OCI-LY7 (cell line): Measurements from ENCODE around the gene ALDH1L2. TPM values are rescaled to one million over a fixed set of nuclear protein-coding genes. Genes with fewer than 3 reads are reported as not detected.

Experiments used
- Bru-seq: library from RNA; stranded (reverse); fragments of 400-500 nt; gene quantifications from one replicate; lab custom pipeline; 2021; lab: Mats Ljungman, UMichigan
- BruChase-seq, 2 experiments: library from RNA; stranded (reverse); fragments of 400-500 nt; gene quantifications; one replicate each; lab custom pipeline; 2021; lab: Mats Ljungman, UMichigan
- BruUV-seq: library from RNA; stranded (reverse); fragments of 400-500 nt; replicated peaks from 2 replicates; lab custom pipeline; 2021; lab: Mats Ljungman, UMichigan
- CTCF ChIA-PET: fragments of 300-600 bp; sonication (Branson Sonifier 250); formaldehyde crosslinking; loops from one replicate; lab custom pipeline; 2022; ENCODE audit warnings: antibody characterized with exemption; ENCODE audit not compliant: unreplicated experiment; lab: Charles Lee
- POLR2A ChIA-PET: fragments of 300-600 bp; sonication (Branson Sonifier 250); formaldehyde crosslinking; loops from one replicate; lab custom pipeline; 2022; ENCODE audit warnings: antibody characterized with exemption; lab: Charles Lee
- DNase-seq: peaks from one replicate; pipeline ENCODE4 v3.0.0-alpha.2; 2015; ENCODE audit warnings: low spot score
- H2AFZ ChIP-seq: fragments of 200-600 bp; sonication (generic), shearing (Covaris generic); 2 replicates; pipeline ENCODE4 v1.6.1; 2014; ENCODE audit warnings: mild to moderate bottlenecking, antibody characterized with exemption, low read length, moderate library complexity
- H3K27ac ChIP-seq: fragments of 200-600 bp; sonication (generic); 2 replicates; pipeline ENCODE4 v1.5.1; 2014; ENCODE audit warnings: mixed run types, low read depth, mild to moderate bottlenecking, moderate library complexity, low read length, inconsistent platforms; ENCODE audit not compliant: poor library complexity, severe bottlenecking
- H3K36me3 ChIP-seq: fragments of 200-600 bp; sonication (generic); 2 replicates; pipeline ENCODE4 v1.6.1; 2014; ENCODE audit warnings: mild to moderate bottlenecking, antibody characterized with exemption, low read length, moderate library complexity, mixed read lengths; ENCODE audit not compliant: insufficient read depth
- H3K4me1 ChIP-seq: fragments of 200-600 bp; sonication (generic); 2 replicates; pipeline ENCODE4 v1.5.1; 2014; ENCODE audit warnings: mild to moderate bottlenecking, low read length; ENCODE audit not compliant: insufficient read depth, poor library complexity, severe bottlenecking
- H3K4me2 ChIP-seq: fragments of 200-600 bp; sonication (generic); 2 replicates; pipeline ENCODE4 v1.6.1; 2014; ENCODE audit warnings: mild to moderate bottlenecking, low read length
- H3K4me3 ChIP-seq: fragments of 200-600 bp; sonication (generic); 2 replicates; pipeline ENCODE4 v1.5.1; 2014; ENCODE audit warnings: mild to moderate bottlenecking, low read depth, low read length; ENCODE audit not compliant: poor library complexity, severe bottlenecking
- H3K79me2 ChIP-seq: fragments of 200-600 bp; sonication (generic); 2 replicates; pipeline ENCODE4 v1.6.1; 2016; ENCODE audit warnings: low read depth, mild to moderate bottlenecking, low read length, moderate library complexity, mixed read lengths; ENCODE audit not compliant: insufficient read depth
- H3K9me2 ChIP-seq: fragments of 200-600 bp; sonication (generic); 2 replicates; pipeline ENCODE4 v1.6.1; 2016; ENCODE audit warnings: mild to moderate bottlenecking, low read length, mixed read lengths; ENCODE audit not compliant: insufficient read depth
- H3K9me3 ChIP-seq: fragments of 200-600 bp; sonication (generic); 2 replicates; pipeline ENCODE4 v1.6.1; 2014; ENCODE audit warnings: mild to moderate bottlenecking, mixed run types, low read length, mixed read lengths
- H4K20me1 ChIP-seq: fragments of 200-600 bp; sonication (generic); 2 replicates; pipeline ENCODE4 v1.6.1; 2014; ENCODE audit warnings: mild to moderate bottlenecking, antibody characterized with exemption, low read length, moderate library complexity, mixed read lengths; ENCODE audit not compliant: insufficient read depth
- EZH2phosphoT487 ChIP-seq: fragments of 200-600 bp; sonication (generic); IDR thresholded peaks from 2 replicates; pipeline ENCODE4 v1.6.1; 2018; ENCODE audit warnings: low read depth, borderline replicate concordance, mild to moderate bottlenecking, mixed run types, antibody characterized with exemption, low read length, moderate library complexity, mixed read lengths
- intact Hi-C: fragments of 100-400 bp; cut with micrococcal nuclease; formaldehyde crosslinking; loops from one replicate; pipeline ENCODE4 v1.10.0; 2022; ENCODE audit not compliant: unreplicated experiment
- long read RNA-seq: library from polyadenylated mRNA; stranded (forward); transcript quantifications from one replicate; pipeline ENCODE4 v2.0.0, GENCODE V29; 2022
- total RNA-seq, 2 experiments: library from RNA; depleted of rRNA in 1 of 2; stranded (reverse); fragments of >200 nt in 1 of 2; shearing (Covaris generic) in 1 of 2; gene quantifications; 2 replicates each; pipeline ENCODE4 v1.2.3, GENCODE V29; 2014 to 2022
- TF ChIP-seq, protein P1 (sequence below): fragments of 200-600 bp; sonication (generic); conservative IDR thresholded peaks from 2 replicates; pipeline ENCODE4 v1.5.1; 2014; ENCODE audit warnings: mild to moderate bottlenecking, antibody characterized with exemption, low read length, moderate library complexity, mixed read lengths

ALDH1L2 gene
- 0.08 TPM in 1 of 2 replicates, not detected in the other for total RNA-seq (2014; rRNA removed; shearing (Covaris generic))
- 0.25 and 0.31 TPM in 2 replicates for total RNA-seq (2022)
- percentile 17 among the genes with signal in this experiment for Bru-seq, nascent RNA
- BruChase-seq, experiment 1, labeled RNA remaining after a 6-hour chase = percentile 18 among the genes with signal in this experiment
- BruChase-seq, experiment 2, labeled RNA remaining after a 2-hour chase = percentile 19 among the genes with signal in this experiment
- long read RNA-seq, partial matches to known transcripts = 0 of 2 reads
- long read RNA-seq, other reads (novel, unspliced or antisense) = 2 of 2 reads

DNA sequence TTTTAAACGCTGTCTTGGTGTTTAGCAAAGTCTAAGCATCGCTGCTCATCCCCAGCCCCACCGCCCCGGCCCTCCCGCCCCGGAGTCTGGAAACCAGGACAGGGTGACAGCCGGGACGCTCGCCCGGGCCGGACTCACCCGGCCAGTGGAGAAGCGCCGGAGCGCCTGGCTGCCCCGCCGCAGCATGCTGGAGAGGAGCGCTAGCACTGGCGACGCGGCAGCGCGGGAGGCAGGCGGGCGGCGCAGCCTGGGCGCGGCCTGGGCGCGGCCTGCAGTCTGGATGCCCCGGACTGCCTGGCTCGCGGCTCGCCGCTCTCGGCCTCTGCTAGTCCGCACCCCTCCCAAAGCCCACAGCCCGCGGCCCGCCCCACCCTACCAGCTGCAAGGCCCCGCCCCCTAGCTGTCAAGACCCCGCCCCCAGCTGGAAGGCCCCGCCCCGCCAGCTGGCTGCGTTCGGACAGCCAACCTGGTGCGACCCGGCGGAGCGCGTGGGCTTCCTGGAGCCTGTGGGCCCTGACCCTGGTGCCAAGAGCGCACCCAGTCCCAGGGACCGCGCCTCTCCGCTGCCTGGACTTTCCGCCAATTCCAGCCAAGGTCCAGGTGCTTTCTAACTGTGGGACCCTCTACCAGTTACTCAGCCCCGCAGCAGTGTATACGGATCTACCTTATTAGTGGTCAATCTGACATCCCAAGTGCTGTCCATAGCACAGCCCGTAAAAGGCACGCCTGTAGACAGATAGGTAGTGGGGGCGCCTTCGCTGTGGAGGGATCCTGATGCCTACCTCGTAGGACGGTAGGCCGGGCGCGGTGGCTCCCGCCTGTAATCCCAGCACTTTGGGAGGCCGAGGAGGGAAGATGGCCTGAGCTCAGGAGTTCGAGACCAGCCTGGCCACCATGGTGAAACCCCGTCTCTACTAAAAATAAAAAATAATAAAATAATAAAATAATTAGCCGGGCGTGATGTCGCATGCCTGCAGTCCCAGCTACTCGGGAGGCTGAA lies at the start of gene ALDH1L2:
ALDH1L2 (minus strand) TSS at position 208 of the 1,000 bp plus-strand sequence; CDS start at position 186, 22 bp downstream.
- Histone ChIP-seq H3K79me2 (no peaks in the 10 kb centered on the region), H3K9me3 (no peaks in the 10 kb centered on the region), H4K20me1 (no peaks in the 10 kb centered on the region), H3K4me1 (peaks cover 4% of the 10 kb centered on the region), H2AFZ (peak within 1 kb of the TSS; percentile 42; the same call in 1 of the 2 replicates), H3K27ac (no peak within 1 kb of the TSS), H3K4me2 (peak within 1 kb of the TSS; percentile 8; the same call in 1 of the 2 replicates), H3K4me3 (peak within 1 kb of the TSS; percentile 17), H3K9me2 (no peaks in the 10 kb centered on the region), H3K36me3 (no peaks in the 10 kb centered on the region)
- POLR2A ChIA-PET = no interaction called here
- no peak for TF ChIP-seq EZH2phosphoT487
- TF ChIP-seq, protein P1, sequence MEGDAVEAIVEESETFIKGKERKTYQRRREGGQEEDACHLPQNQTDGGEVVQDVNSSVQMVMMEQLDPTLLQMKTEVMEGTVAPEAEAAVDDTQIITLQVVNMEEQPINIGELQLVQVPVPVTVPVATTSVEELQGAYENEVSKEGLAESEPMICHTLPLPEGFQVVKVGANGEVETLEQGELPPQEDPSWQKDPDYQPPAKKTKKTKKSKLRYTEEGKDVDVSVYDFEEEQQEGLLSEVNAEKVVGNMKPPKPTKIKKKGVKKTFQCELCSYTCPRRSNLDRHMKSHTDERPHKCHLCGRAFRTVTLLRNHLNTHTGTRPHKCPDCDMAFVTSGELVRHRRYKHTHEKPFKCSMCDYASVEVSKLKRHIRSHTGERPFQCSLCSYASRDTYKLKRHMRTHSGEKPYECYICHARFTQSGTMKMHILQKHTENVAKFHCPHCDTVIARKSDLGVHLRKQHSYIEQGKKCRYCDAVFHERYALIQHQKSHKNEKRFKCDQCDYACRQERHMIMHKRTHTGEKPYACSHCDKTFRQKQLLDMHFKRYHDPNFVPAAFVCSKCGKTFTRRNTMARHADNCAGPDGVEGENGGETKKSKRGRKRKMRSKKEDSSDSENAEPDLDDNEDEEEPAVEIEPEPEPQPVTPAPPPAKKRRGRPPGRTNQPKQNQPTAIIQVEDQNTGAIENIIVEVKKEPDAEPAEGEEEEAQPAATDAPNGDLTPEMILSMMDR = no peak
- BruUV-seq = no TSS peak
- intact Hi-C loops = no loop called here
- DNase-seq = no peak
- CTCF ChIA-PET = no interaction called here

- no peak overlapping the region for H2AFZ ChIP-seq
- TF ChIP-seq, protein P1 = no peak
- no peak for TF ChIP-seq EZH2phosphoT487
- ChIA-PET POLR2A (interaction anchor here (0.6 kb wide), 1 partner anchor 9 kb away, joined by 3 read pairs; no protein-coding TSS in a partner anchor), CTCF (no interaction called here)
- no peaks in the 10 kb centered on the region for H3K9me3 ChIP-seq
- no peak for DNase-seq
- no peak overlapping the region for H3K27ac ChIP-seq
- intact Hi-C loops = no loop called here
- no peaks in the 10 kb centered on the region for H4K20me1 ChIP-seq
- no peak overlapping the region for H3K4me2 ChIP-seq
- H3K9me2 ChIP-seq = no peaks in the 10 kb centered on the region
- H3K79me2 ChIP-seq = peaks cover under 1% of the 10 kb centered on the region; the same call in 1 of the 2 replicates
- H3K4me3 ChIP-seq = no peak overlapping the region
- no peaks in the 10 kb centered on the region for H3K4me1 ChIP-seq
- no TSS peak for BruUV-seq
- peaks cover 97% of the 10 kb centered on the region for H3K36me3 ChIP-seq
Observed at GRCh38 chr12:105120551-105120950, 36.3 kb upstream of the ALDH1L2 start.
